ENCODE data around the gene SFI1.

- TF ChIP-seq CTCF (IDR thresholded peaks at IDR 0.05) (no peak), POLR2A (IDR thresholded peaks at IDR 0.05) (no peak)
These were observed 46.8 kb upstream of the SFI1 start for GRCh38 chr22:31449506-31449905.

Data from testis (tissue), 2 donors.